BJ (cell line): ENCODE measurements around the gene COL6A1. TPM values are rescaled to one million over a fixed set of nuclear protein-coding genes. Genes with fewer than 3 reads are reported as not detected.

Experiments
- CTCF ChIA-PET: fragments of 350-600 bp; formaldehyde crosslinking; extraction: SDS; loops from one replicate; lab custom pipeline; 2021; ENCODE audit warnings: antibody characterized with exemption, inconsistent platforms; lab: Yijun Ruan, JAX
- POLR2A ChIA-PET: fragments of 300-600 bp; sonication (Branson Sonifier 250); formaldehyde crosslinking; extraction: SDS; loops from one replicate; lab custom pipeline; 2021; ENCODE audit warnings: antibody characterized with exemption; lab: Charles Lee
- DNase-seq: peaks from one replicate; pipeline ENCODE4 v3.0.0-alpha.2; 2011; ENCODE audit warnings: low read depth
- H3K27me3 ChIP-seq: 2 replicates; pipeline ENCODE4 v1.6.0; 2011; ENCODE audit warnings: low read length; ENCODE audit not compliant: control insufficient read depth, insufficient read depth
- H3K36me3 ChIP-seq: 2 replicates; pipeline ENCODE4 v1.5.1; 2011; ENCODE audit warnings: low read length; ENCODE audit not compliant: control insufficient read depth, insufficient read depth
- H3K4me3 ChIP-seq: 2 replicates; pipeline ENCODE4 v1.5.1; 2011; ENCODE audit warnings: low read depth, mild to moderate bottlenecking, control low read depth, low read length
- CTCF ChIP-seq: IDR thresholded peaks from 2 replicates; pipeline ENCODE4 v1.5.1; 2011; ENCODE audit warnings: low read depth, mild to moderate bottlenecking, control low read depth, inconsistent platforms, low read length, moderate library complexity; ENCODE audit not compliant: insufficient read depth
- polyA plus RNA-seq: library from polyadenylated mRNA; depleted of rRNA; stranded (reverse); fragments of >200 nt; gene quantifications from 2 replicates; pipeline ENCODE4 v1.2.3, GENCODE V29; 2011

The COL6A1 gene
- polyA plus RNA-seq, 1 experiment, result 672 TPM

GRCh38 chr21:45983981-45984551 lies 2.5 kb downstream of the COL6A1 start:
- CTCF ChIA-PET, result interaction anchor here (1.1 kb wide), 1 partner anchor 10 kb away, joined by 3 read pairs; no protein-coding TSS in a partner anchor
- Histone ChIP-seq H3K4me3 (peak overlapping the region; percentile 98), H3K27me3 (no peaks in the 10 kb centered on the region), H3K36me3 (peaks cover 47% of the 10 kb centered on the region)
- TF ChIP-seq CTCF, result no peak
- no peak for DNase-seq
- POLR2A ChIA-PET, result interaction anchor here (1.4 kb wide), 1 partner anchor 11 kb away, joined by 3 read pairs; no protein-coding TSS in a partner anchor

- Histone ChIP-seq H3K36me3 (peaks cover 52% of the 10 kb centered on the region), H3K27me3 (no peaks in the 10 kb centered on the region), H3K4me3 (peak overlapping the region; percentile 98)
- no peak for TF ChIP-seq CTCF
- no peak for DNase-seq
- CTCF ChIA-PET, result no interaction called here
- POLR2A ChIA-PET, result interaction anchor here (1.4 kb wide), 1 partner anchor 11 kb away, joined by 3 read pairs; no protein-coding TSS in a partner anchor
Measured at GRCh38 chr21:45984584-45985095, 3.1 kb downstream of the COL6A1 start.

GRCh38 chr21:45985471-45986315 lies 4.1 kb downstream of the COL6A1 start:
- no peaks in the 10 kb centered on the region for H3K27me3 ChIP-seq
- H3K36me3 ChIP-seq, result peaks cover 61% of the 10 kb centered on the region
- DNase-seq, result no peak
- CTCF ChIA-PET, result no interaction called here
- TF ChIP-seq CTCF, result no peak
- POLR2A ChIA-PET, result no interaction called here
- H3K4me3 ChIP-seq, result no peak overlapping the region

- peaks cover 67% of the 10 kb centered on the region for H3K36me3 ChIP-seq
- DNase-seq, result no peak
- no peak overlapping the region for H3K4me3 ChIP-seq
- TF ChIP-seq CTCF, result no peak
- no peaks in the 10 kb centered on the region for H3K27me3 ChIP-seq
- CTCF ChIA-PET, result no interaction called here
- POLR2A ChIA-PET, result no interaction called here
Measured at GRCh38 chr21:45986316-45987051, 4.9 kb downstream of the COL6A1 start.
